ENCODE measurements around the gene CCDC85C. TPM values are rescaled to one million over a fixed set of nuclear protein-coding genes. Genes with fewer than 3 reads are reported as not detected.

Gene CCDC85C
- total and polyA plus RNA-seq, 2 of the 8 experiments (the other 6 are each of a cell fraction or from before 2014, with no cell fraction given) = 16.8 to 35.8 TPM

GRCh38 chr14:99506276-99506675 is 97.7 kb downstream of the CCDC85C start:
- Histone ChIP-seq H3K79me1 (ENCODE audit: low read depth, low read length) (no peaks in the 10 kb centered on the region; the same call in 1 of the 2 replicates), H3K4me3 (ENCODE audit: extremely low read depth in 1 of 4, insufficient read depth in 2 of 4, low read depth in 3 of 4, low read length in 4 of 4) (no peak overlapping the region), H2AFZ (ENCODE audit: low read length) (no peak overlapping the region), H4K8ac (ENCODE audit: extremely low read depth, insufficient read depth, low read length) (no peak overlapping the region), H3K4me2 (ENCODE audit: insufficient read depth in 1 of 2, low read depth in 2 of 2, low read length in 2 of 2) (no peak overlapping the region), H3K14ac (ENCODE audit: insufficient read length) (no peak overlapping the region), H2BK120ac (replicated peaks; ENCODE audit: low read depth, low read length) (no peak overlapping the region), H3K18ac (ENCODE audit: extremely low read depth, low read length) (no peak overlapping the region), H3K4me1 (replicated peaks in 1 of 4; ENCODE audit: control insufficient read depth in 3 of 4, insufficient read depth in 4 of 4, low read length in 3 of 4) (peaks cover 0 to 21% (median 7%) of the 10 kb centered on the region in 4 experiments; a peak in 5 of 7 replicates), H3K56ac (replicated peaks; ENCODE audit: insufficient read length, low read depth, low read length) (no peak overlapping the region), H3K79me2 (ENCODE audit: control insufficient read depth in 1 of 2, insufficient read depth in 2 of 2, low read length in 2 of 2) (no peaks in the 10 kb centered on the region), H2AK5ac (ENCODE audit: low read depth, low read length) (no peak overlapping the region), H2BK15ac (ENCODE audit: low read length) (no peak overlapping the region), H3K23me2 (ENCODE audit: low read depth, low read length) (no peaks in the 10 kb centered on the region), H3K23ac (ENCODE audit: insufficient read length) (no peak overlapping the region), H2BK20ac (ENCODE audit: low read length) (no peak overlapping the region), H2BK5ac (ENCODE audit: low read depth, low read length) (no peak overlapping the region; the same call in 1 of the 2 replicates), H4K91ac (replicated peaks; ENCODE audit: insufficient read length, low read length) (no peak overlapping the region), H4K5ac (ENCODE audit: insufficient read length, low read depth, low read length) (no peak overlapping the region), H2BK12ac (ENCODE audit: low read depth, low read length) (no peak overlapping the region), H3K9ac (replicated peaks in 1 of 4; ENCODE audit: extremely low read depth in 1 of 4, low read depth in 3 of 4, low read length in 3 of 4) (no peak overlapping the region), H4K20me1 (replicated peaks in 1 of 2; ENCODE audit: control insufficient read depth in 1 of 2, insufficient read depth in 2 of 2, low read length in 2 of 2) (peaks cover 0 to 7% of the 10 kb centered on the region in 2 experiments), H3K36me3 (ENCODE audit: control insufficient read depth in 2 of 4, insufficient read depth in 4 of 4, low read length in 3 of 4) (peaks cover 28 to 79% (median 45%) of the 10 kb centered on the region in 4 experiments), H3K27ac (ENCODE audit: low read depth, low read length) (no peak overlapping the region), H3K9me3 (ENCODE audit: insufficient read depth in 2 of 2, low read depth in 1 of 2, low read length in 1 of 2) (no peaks in the 10 kb centered on the region), H3K4ac (replicated peaks; ENCODE audit: insufficient read length, low read depth, low read length) (no peak overlapping the region), H3K27me3 (replicated peaks in 1 of 4; ENCODE audit: control insufficient read depth in 3 of 4, extremely low read depth in 1 of 4, insufficient read depth in 3 of 4, low read length in 3 of 4) (no peaks in the 10 kb centered on the region)
- ChIA-PET CTCF (ENCODE audit: partially characterized antibody) (interaction anchor here (1.6 to 2.9 kb wide), 2 partner anchors 12 to 66 kb away, joined by 3 to 8 read pairs; no protein-coding TSS in a partner anchor), POLR2A (ENCODE audit: partially characterized antibody) (no interaction called here)
- DNase-seq (ENCODE audit: low read depth in 1 of 2, low spot score in 2 of 2) (no peak), FAIRE-seq (no peak)
- TF ChIP-seq CTBP2 (IDR thresholded peaks at IDR 0.05; ENCODE audit: borderline replicate concordance, insufficient read depth, insufficient read length, low read length) = no peak
- no peak for TF ChIP-seq CBX5 (IDR thresholded peaks at IDR 0.05; ENCODE audit: low read depth, low read length)
- TF ChIP-seq, protein P1, sequence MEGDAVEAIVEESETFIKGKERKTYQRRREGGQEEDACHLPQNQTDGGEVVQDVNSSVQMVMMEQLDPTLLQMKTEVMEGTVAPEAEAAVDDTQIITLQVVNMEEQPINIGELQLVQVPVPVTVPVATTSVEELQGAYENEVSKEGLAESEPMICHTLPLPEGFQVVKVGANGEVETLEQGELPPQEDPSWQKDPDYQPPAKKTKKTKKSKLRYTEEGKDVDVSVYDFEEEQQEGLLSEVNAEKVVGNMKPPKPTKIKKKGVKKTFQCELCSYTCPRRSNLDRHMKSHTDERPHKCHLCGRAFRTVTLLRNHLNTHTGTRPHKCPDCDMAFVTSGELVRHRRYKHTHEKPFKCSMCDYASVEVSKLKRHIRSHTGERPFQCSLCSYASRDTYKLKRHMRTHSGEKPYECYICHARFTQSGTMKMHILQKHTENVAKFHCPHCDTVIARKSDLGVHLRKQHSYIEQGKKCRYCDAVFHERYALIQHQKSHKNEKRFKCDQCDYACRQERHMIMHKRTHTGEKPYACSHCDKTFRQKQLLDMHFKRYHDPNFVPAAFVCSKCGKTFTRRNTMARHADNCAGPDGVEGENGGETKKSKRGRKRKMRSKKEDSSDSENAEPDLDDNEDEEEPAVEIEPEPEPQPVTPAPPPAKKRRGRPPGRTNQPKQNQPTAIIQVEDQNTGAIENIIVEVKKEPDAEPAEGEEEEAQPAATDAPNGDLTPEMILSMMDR (IDR thresholded peaks at IDR 0.05; ENCODE audit: control extremely low read depth in 1 of 3, insufficient read depth in 1 of 3, low read depth in 1 of 3, low read length in 3 of 3) = no peak
- TF ChIP-seq KDM1A (IDR thresholded peaks at IDR 0.05; ENCODE audit: borderline replicate concordance, low read length) = no peak
- TF ChIP-seq BRCA1 (IDR thresholded peaks at IDR 0.05; ENCODE audit: low read depth, low read length) = no peak
- no peak for TF ChIP-seq JUN (IDR thresholded peaks at IDR 0.05; ENCODE audit: low read depth, low read length)
- no peak for TF ChIP-seq EZH2 (IDR thresholded peaks at IDR 0.05; ENCODE audit: low read depth, low read length, severe bottlenecking)
- 90% methylated on average over 6 of the region's 6 CpGs; no CpG with 5 or more reads in 1 of the 2 experiments for WGBS, 2 experiments (ENCODE audit: extremely low coverage in 1 of 2, insufficient coverage in 1 of 2, insufficient read length in 1 of 2, insufficient replicate concordance in 2 of 2, low coverage in 1 of 2, low lambda C conversion rate in 2 of 2, missing lambda C conversion rate in 1 of 2)

Data from H1 (cell line).